Lower leg skin (tissue), 3 donors: ENCODE measurements around the gene ENTREP3.

Source experiments
- POLR2A ChIP-seq, 2 donors: fragments of 450-650 bp; IDR thresholded peaks; one replicate each; pipeline ENCODE4 v1.6.1; 2016 to 2017; ENCODE audit warnings: antibody characterized with exemption in 2 of 2, mild to moderate bottlenecking in 1 of 2, moderate library complexity in 1 of 2
- TF ChIP-seq, protein P1 (sequence below), 3 donors: fragments of 450-650 bp; IDR thresholded peaks; one replicate each; pipeline ENCODE4 v1.5.1; 2016; ENCODE audit warnings: antibody characterized with exemption in 3 of 3, mild to moderate bottlenecking in 3 of 3, moderate library complexity in 2 of 3

DNA sequence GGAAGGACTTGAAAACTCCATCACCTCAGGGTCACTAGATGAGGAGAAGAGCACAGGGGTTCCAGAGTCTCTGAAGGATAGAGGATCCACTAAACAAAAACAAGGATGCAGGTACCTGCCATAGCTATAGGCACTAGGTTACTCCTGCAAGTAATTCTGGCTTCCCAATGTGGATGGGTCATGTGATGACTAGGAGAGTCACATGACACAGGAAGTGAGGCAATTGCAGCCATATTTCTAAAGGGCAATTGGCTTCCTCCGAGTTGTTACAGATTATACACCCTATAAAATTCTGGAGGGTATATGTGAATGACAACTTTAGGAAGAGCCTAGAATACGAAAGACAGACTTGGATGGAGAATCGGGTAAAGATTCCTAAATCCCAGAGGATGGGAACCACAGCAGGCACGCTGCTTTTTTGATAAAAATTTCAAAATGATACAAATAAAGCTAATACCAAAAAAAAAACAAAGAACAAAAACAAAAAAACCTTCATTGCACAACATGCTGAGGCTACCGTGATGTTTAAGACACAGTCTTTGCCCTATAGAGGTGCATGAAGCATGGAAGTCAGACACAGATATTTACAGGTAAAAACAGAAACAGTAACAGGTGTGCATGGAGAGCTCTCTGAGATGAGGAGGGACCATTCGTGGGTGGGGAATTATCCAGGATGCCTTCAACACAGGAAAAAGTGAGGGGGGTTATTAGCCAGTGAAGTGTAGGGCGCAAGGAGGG is 36.3 kb downstream of the ENTREP3 start:
- TF ChIP-seq, protein P1, sequence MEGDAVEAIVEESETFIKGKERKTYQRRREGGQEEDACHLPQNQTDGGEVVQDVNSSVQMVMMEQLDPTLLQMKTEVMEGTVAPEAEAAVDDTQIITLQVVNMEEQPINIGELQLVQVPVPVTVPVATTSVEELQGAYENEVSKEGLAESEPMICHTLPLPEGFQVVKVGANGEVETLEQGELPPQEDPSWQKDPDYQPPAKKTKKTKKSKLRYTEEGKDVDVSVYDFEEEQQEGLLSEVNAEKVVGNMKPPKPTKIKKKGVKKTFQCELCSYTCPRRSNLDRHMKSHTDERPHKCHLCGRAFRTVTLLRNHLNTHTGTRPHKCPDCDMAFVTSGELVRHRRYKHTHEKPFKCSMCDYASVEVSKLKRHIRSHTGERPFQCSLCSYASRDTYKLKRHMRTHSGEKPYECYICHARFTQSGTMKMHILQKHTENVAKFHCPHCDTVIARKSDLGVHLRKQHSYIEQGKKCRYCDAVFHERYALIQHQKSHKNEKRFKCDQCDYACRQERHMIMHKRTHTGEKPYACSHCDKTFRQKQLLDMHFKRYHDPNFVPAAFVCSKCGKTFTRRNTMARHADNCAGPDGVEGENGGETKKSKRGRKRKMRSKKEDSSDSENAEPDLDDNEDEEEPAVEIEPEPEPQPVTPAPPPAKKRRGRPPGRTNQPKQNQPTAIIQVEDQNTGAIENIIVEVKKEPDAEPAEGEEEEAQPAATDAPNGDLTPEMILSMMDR (IDR thresholded peaks at IDR 0.05) = no peak
- TF ChIP-seq POLR2A (IDR thresholded peaks at IDR 0.05) = no peak
